ENCODE data around the gene GPR171.

GRCh38 chr3:151248772-151249337, 45.8 kb upstream of the GPR171 start:
- no peak for TF ChIP-seq CTCF (IDR thresholded peaks at IDR 0.05)
- TF ChIP-seq POLR2A (IDR thresholded peaks at IDR 0.05) = no peak

Measured in lower leg skin (tissue), 3 donors.